Left kidney (tissue), 2 donors: ENCODE results near the gene CABLES1. TPM values are rescaled to one million over a fixed set of nuclear protein-coding genes. Genes with fewer than 3 reads are reported as not detected.

ENCODE experiments used
- DNase-seq: peaks from one replicate; pipeline ENCODE4 v3.0.0-alpha.2; 2013
- polyA plus RNA-seq: library from polyadenylated mRNA; unstranded; fragments of 120-200 nt; gene quantifications from one replicate; pipeline ENCODE4 v1.2.1, GENCODE V29; 2013; ENCODE audit not compliant: insufficient read length

CABLES1 gene
- polyA plus RNA-seq, 1 donor, result 24.8 TPM

DNA sequence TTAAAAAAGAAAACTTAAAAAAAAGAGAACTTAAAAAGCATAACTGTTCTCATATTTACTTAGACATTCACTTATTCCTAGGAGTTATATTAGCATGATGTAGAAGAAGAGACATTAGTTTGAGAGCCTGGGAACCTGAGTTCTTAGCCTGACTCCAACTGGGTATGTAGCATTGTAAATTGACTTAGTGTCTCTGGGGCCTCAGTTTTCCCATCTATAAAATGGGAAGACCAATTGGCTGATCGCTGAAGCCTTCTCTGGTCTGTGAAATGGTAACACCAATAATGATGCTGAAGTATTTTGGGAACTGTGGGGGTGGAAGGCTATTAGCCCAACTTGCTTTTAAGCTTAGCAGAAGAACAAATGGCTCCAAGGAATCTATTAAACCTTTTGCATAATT lies 55.9 kb downstream of the CABLES1 start:
- no peak for DNase-seq

GRCh38 chr18:23193742-23194141 lies 58.5 kb downstream of the CABLES1 start:
- no peak for DNase-seq

DNA sequence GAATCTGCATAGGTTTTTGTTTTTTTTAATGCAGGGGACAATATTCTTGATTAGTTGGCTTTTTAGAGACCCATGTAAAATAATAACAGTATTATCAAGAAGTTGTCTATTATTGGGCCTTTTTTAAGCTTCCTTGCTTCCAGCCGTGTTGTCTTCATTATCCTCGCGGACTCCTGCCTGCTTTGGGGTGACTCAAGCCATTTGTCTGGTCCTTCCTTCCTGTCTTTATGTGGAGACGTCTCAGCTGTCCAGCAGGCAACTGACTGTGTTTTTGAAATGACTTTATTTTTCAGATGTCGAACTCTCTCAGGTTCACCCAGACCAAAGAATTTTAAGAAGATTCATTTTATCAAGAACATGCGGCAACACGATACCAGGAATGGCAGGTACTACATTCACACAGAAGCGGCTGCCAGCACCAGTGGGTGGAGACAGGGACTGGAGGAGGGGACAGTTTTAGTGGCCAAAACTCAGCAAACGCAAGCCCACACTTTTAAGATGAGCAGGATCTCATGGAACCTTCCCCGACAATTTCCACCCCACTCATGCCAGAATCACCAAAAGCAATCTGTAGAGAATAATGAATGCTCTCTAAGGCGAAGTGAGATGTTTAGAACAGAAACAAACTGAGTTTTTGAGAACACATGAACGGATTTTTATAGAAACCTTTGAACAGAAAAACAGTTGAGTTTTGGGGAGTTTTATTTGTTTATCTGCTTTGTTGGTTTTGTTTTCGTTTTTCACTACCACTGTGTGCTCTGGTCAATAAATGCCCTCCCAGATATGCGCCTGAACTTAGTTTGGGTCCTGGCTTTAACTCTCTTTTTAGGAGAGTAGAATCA lies 59.1 kb downstream of the CABLES1 start:
- DNase-seq, result no peak

- no peak for DNase-seq
Observed at GRCh38 chr18:23194997-23195957, 60.0 kb downstream of the CABLES1 start.

DNA sequence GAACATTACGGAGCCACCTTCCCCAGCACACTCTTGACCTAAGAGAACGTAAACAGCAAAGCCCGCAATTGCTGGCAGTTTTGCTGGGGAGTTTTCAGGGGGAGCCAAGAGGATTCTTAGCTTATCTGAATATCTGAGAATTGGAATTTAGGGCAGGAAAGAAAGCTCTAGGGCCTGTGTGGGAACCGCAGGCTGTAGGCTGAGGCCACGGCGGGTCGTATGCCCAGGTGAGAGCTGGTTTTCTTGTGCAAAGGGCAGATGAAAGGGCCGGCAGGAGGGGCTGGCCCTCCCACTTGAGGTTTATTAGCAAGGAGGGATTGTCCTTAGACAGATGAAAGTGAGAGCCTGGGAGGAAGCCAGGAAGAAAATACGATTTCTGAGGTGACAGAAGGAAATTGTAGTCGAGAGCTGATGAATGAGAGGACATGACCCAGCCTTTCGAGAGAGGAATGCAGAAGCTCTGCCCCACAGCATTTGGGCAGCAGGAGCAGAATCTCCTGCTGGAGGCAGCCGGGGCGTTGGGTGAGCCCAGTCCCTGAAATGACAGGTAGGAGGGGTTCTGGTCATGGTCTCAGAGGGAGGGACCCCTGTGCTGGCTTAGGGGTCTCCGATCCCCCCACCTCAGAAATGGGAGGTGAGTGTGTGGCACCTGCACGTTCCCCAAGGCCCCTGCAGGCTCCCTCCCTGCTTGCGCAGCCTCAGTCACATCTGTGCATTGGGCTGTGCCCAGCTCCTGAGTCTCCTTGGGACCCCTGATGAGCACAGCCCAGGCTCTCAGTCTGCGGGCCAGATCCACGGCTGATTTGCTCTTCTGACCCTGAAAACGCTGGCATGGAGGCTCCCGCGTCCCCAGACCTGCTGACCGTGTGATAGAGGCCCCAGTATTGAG lies 61.1 kb downstream of the CABLES1 start:
- DNase-seq, result peak; percentile 81

- DNase-seq, result no peak
Observed at GRCh38 chr18:23198217-23198845, 63.0 kb downstream of the CABLES1 start.

- no peak for DNase-seq
Observed at GRCh38 chr18:23200756-23201155, 65.5 kb downstream of the CABLES1 start.

- no peak for DNase-seq
Observed at GRCh38 chr18:23201741-23202140, 66.5 kb downstream of the CABLES1 start.

- no peak for DNase-seq
Observed at GRCh38 chr18:23203891-23204432, 68.7 kb downstream of the CABLES1 start.

DNA sequence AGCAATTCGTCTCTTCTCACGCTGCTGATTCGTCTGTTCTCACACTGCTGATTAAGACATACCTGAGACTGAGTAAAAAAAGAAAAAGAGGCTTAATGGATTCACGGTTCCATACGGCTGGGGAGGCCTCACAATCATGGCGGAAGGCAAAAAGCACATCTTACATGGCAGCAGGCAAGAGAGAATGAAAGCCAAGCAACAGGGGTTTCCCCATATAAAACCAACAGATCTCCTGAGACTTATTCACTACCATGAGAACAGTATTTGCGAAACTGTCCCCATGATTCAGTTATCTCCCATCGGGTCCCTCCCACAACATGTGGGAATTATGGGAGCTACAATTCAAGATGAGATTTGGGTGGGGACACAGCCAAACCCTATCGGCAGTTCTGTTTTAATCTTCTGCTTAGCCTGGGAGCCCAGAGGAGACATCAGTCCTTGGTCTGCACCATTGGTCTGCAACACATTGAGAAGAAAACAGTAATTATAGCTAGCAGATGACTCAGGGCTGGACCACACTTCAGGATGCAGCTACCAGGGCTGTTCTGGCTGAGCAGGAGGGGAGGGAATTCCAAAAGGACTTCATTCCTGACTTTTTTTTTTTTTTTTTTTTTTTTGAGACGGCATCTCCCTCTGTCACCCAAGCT lies 69.4 kb downstream of the CABLES1 start:
- no peak for DNase-seq

GRCh38 chr18:23205980-23206379 lies 70.7 kb downstream of the CABLES1 start:
- no peak for DNase-seq

DNA sequence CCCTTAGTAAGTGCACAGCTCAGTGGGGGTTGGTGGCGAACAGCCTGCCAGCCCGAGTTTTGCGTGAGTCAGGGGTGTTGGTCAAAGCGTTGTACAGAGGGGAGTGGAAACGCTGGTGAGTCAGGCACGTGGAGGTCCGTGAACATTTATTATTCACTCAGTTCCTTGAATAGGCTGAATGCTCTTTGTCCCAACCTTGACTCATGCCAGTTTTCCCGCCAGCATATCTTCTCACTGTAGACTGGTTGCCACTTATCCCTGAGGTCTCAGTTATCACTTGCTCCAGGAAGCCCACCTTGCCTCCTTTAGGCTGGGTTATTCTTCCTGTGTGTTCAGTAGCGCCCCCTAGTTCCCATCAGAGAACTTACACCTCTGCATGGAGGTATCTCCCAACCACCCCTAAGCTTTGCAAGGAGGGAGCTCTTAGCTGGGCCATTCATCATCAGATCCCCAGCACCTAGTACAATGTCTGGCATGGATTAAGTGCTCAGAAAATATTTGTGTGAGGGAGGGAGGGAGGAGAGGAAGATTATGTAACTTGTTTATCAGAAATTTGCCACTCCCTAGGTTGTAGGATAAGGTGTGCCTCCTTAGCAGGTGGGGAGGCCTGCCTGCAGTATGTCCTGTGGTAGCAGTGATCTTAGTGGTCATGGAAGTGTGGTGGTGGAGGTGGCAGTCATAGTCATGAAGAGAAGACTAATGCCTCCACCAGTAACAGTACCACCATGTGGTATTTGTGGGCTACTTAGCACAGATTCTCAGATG lies 72.1 kb downstream of the CABLES1 start:
- no peak for DNase-seq

GRCh38 chr18:23207994-23208393 lies 72.7 kb downstream of the CABLES1 start:
- DNase-seq, result no peak

GRCh38 chr18:23208600-23208999 lies 73.3 kb downstream of the CABLES1 start:
- DNase-seq, result no peak

GRCh38 chr18:23209031-23209430 lies 73.7 kb downstream of the CABLES1 start:
- no peak for DNase-seq

DNA sequence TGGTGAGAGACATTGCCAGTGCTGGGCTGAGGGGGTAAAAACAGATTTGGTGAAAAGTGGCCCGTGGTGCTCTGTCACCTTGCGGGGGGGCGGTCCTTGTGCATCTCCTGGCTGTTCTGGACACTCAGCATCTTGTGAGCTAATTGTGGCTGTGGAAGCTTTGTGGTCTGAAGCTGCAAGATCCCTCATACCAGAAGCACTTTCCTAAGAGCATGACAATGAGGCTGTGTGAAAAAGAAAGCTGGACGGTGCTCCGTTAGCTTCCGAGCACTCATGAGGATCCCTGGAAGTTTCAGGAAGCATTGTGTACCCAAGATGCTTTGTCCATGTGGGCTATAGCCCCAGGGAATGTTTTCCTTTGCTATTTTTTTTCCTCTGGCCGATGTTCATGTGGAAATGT lies 74.5 kb downstream of the CABLES1 start:
- DNase-seq, result no peak

- DNase-seq, result no peak
Observed at GRCh38 chr18:23210526-23210925, 75.2 kb downstream of the CABLES1 start.

DNA sequence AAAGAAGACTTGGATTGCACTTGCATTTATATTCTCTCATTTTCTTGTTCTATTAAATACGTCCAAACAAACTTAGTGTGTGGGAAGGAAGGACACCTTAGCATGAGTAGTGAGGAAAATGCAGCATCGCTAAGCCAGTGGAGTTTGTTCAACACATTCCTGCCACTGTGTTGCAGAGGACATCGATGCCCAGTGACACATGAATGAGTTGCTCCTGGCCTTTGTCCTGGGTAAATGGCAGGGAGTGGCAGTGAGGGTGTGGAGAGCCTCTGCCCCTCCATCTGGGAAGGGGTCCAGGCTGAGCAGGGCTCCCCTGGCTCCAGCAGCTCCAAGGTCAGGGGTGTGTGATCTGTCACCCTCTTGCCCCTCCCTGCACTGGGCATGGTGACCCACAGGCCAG lies 75.9 kb downstream of the CABLES1 start:
- no peak for DNase-seq

DNA sequence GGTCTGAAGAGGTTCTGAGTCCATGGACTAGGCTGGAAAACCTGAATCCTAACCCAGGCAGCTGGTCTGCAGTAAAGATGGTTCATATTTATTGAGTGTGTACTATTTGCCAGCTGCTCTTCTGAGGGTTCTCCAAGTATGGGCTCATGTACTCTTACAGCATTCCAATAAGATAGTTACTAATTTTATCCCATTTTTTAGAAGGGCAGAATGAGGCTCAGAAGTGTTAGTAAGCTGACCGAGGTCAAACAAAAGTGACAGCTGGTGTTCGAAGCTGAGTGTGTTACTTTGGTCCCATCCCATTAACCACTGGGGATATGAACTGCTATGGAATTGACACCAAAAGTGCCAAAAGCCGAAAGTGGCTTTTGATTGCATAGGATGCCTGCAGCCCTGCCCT lies 76.9 kb downstream of the CABLES1 start:
- DNase-seq, result no peak

GRCh38 chr18:23213200-23213599 lies 77.9 kb downstream of the CABLES1 start:
- no peak for DNase-seq
